ENCODE results near the gene CYP1B1. TPM values are rescaled to one million over a fixed set of nuclear protein-coding genes. Genes with fewer than 3 reads are reported as not detected.
A peak's percentile ranks its signal among the peaks of the same experiment; 100 is the strongest.

Gene CYP1B1
- total RNA-seq (79.2 TPM), polyA plus RNA-seq (ENCODE audit: insufficient read depth, low read depth, low replicate concordance) (7.7 TPM)
- long read RNA-seq, donor 1, full-length matches to known transcripts, result 12 of 24 reads
- long read RNA-seq, donor 1, partial matches to known transcripts, result 12 of 24 reads
- long read RNA-seq, donor 1, other reads (novel, unspliced or antisense), result 0 of 24 reads
- long read RNA-seq, donor 2, full-length matches to known transcripts, result 18 of 23 reads
- long read RNA-seq, donor 2, partial matches to known transcripts, result 5 of 23 reads
- long read RNA-seq, donor 2, other reads (novel, unspliced or antisense), result 0 of 23 reads
- long read RNA-seq, donor 3, full-length matches to known transcripts, result 13 of 21 reads
- long read RNA-seq, donor 3, partial matches to known transcripts, result 8 of 21 reads
- long read RNA-seq, donor 3, other reads (novel, unspliced or antisense), result 0 of 21 reads
- long read RNA-seq, donor 4, full-length matches to known transcripts, result 19 of 31 reads
- long read RNA-seq, donor 4, partial matches to known transcripts, result 12 of 31 reads
- long read RNA-seq, donor 4, other reads (novel, unspliced or antisense), result 0 of 31 reads
- long read RNA-seq, donor 5, full-length matches to known transcripts, result 1 of 1 reads
- long read RNA-seq, donor 5, partial matches to known transcripts, result 0 of 1 reads
- long read RNA-seq, donor 5, other reads (novel, unspliced or antisense), result 0 of 1 reads
- long read RNA-seq, donor 6, full-length matches to known transcripts, result 4 of 10 reads
- long read RNA-seq, donor 6, partial matches to known transcripts, result 6 of 10 reads
- long read RNA-seq, donor 6, other reads (novel, unspliced or antisense), result 0 of 10 reads
- long read RNA-seq, donor 7, full-length matches to known transcripts, result 114 of 152 reads
- long read RNA-seq, donor 7, partial matches to known transcripts, result 25 of 152 reads
- long read RNA-seq, donor 7, other reads (novel, unspliced or antisense), result 13 of 152 reads
- long read RNA-seq, donor 8, full-length matches to known transcripts, result 14 of 28 reads
- long read RNA-seq, donor 8, partial matches to known transcripts, result 14 of 28 reads
- long read RNA-seq, donor 8, other reads (novel, unspliced or antisense), result 0 of 28 reads
- long read RNA-seq, donor 9, full-length matches to known transcripts, result 6 of 6 reads
- long read RNA-seq, donor 9, partial matches to known transcripts, result 0 of 6 reads
- long read RNA-seq, donor 9, other reads (novel, unspliced or antisense), result 0 of 6 reads
- long read RNA-seq, donor 10, full-length matches to known transcripts, result 11 of 17 reads
- long read RNA-seq, donor 10, partial matches to known transcripts, result 6 of 17 reads
- long read RNA-seq, donor 10, other reads (novel, unspliced or antisense), result 0 of 17 reads

DNA sequence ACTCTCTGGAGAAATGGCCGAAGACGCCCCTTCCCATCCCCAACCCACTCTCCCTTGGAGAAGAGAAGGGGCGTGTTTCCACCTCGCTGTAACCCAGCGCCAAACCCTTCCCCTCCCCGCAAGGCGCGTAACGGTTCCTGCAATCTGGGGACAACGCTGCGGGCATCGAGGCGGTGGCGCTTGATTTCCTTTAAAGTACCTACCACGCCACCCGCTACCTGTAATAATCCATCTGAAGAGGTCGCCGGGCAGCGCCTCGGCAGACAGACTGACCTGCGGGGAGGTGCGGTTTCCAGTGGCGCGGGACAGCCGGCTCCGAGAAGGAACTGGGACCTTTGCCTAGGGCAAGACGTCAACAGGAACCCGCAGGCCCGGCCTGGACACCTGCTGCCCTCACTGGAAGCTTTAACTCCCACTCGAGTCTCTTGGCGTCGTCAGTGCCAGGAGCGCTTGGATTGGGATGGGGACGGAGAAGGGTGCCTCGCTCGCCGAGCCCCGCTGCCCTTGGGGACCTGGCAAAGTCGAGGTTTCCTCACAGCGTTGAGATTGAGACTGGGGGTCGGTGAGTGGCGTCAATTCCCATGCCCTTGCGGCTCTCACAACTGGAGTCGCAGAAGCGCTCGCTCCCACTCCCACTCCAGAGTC lies at the start of gene CYP1B1:
Gene CYP1B1, minus strand, starts transcription at position 645 of the 645 bp plus-strand sequence. CDS start 763 bp downstream, outside the sequence.
- H3K4me1 ChIP-seq (ENCODE audit: control insufficient read depth in 2 of 3, insufficient read depth in 2 of 3, low read depth in 1 of 3, low read length in 3 of 3), result peaks cover 0 to 13% (median 0%) of the 10 kb centered on the region in 3 donors
- H3K27ac ChIP-seq (ENCODE audit: low read depth in 2 of 2, low read length in 2 of 2), result peak within 1 kb of the TSS; percentile 86 to 88
- H3K36me3 ChIP-seq (ENCODE audit: control insufficient read depth in 2 of 3, insufficient read depth in 3 of 3, low read length in 3 of 3), result peaks cover 0 to 2% (median 0%) of the 10 kb centered on the region in 3 donors
- intact Hi-C loops (cut with DNase I), result loop anchor here (10.0 kb wide), 1 partner anchor 189 kb away; no protein-coding TSS in a partner anchor
- peak within 1 kb of the TSS; percentile 64 to 83 (median 69) for H3K4me3 ChIP-seq (ENCODE audit: low read length in 3 of 3)
- no peaks in the 10 kb centered on the region for H3K27me3 ChIP-seq (ENCODE audit: control insufficient read depth, insufficient read depth, low read length)
- no peak for TF ChIP-seq CTCF (IDR thresholded peaks at IDR 0.05; ENCODE audit: borderline replicate concordance, extremely low read depth, insufficient read depth)
- H3K9me3 ChIP-seq (ENCODE audit: control insufficient read depth in 2 of 3, insufficient read depth in 1 of 3, low read length in 3 of 3), result no peaks in the 10 kb centered on the region
- FAIRE-seq, result no peak
- peak in 1 of 5 donors; percentile 64 for DNase-seq
- H3K9ac ChIP-seq (ENCODE audit: low read length in 3 of 3), result peak within 1 kb of the TSS; percentile 48 to 68 (median 58)

- no peak overlapping the region for H3K27ac ChIP-seq (ENCODE audit: low read depth in 2 of 2, low read length in 2 of 2)
- no peak overlapping the region for H3K4me3 ChIP-seq (ENCODE audit: low read length in 3 of 3)
- no peaks in the 10 kb centered on the region for H3K36me3 ChIP-seq (ENCODE audit: control insufficient read depth in 2 of 3, insufficient read depth in 3 of 3, low read length in 3 of 3)
- intact Hi-C loops (cut with DNase I), result no loop called here
- no peak for DNase-seq
- FAIRE-seq, result no peak
- no peaks in the 10 kb centered on the region for H3K9me3 ChIP-seq (ENCODE audit: control insufficient read depth in 2 of 3, insufficient read depth in 1 of 3, low read length in 3 of 3)
- H3K4me1 ChIP-seq (ENCODE audit: control insufficient read depth in 2 of 3, insufficient read depth in 2 of 3, low read depth in 1 of 3, low read length in 3 of 3), result peaks cover 0 to 7% (median 3%) of the 10 kb centered on the region in 3 donors
- no peak for TF ChIP-seq CTCF (IDR thresholded peaks at IDR 0.05; ENCODE audit: borderline replicate concordance, extremely low read depth, insufficient read depth)
- H3K27me3 ChIP-seq (ENCODE audit: control insufficient read depth, insufficient read depth, low read length), result no peaks in the 10 kb centered on the region
- no peak overlapping the region for H3K9ac ChIP-seq (ENCODE audit: low read length in 3 of 3)
Measured at GRCh38 chr2:38125007-38125406, 49.1 kb upstream of the CYP1B1 start.

GRCh38 chr2:38123911-38124310 lies 48.0 kb upstream of the CYP1B1 start:
- no peak overlapping the region for H3K9ac ChIP-seq (ENCODE audit: low read length in 3 of 3)
- no peak for TF ChIP-seq CTCF (IDR thresholded peaks at IDR 0.05; ENCODE audit: borderline replicate concordance, extremely low read depth, insufficient read depth)
- intact Hi-C loops (cut with DNase I), result no loop called here
- H3K4me1 ChIP-seq (ENCODE audit: control insufficient read depth in 2 of 3, insufficient read depth in 2 of 3, low read depth in 1 of 3, low read length in 3 of 3), result peaks cover 0 to 7% (median 3%) of the 10 kb centered on the region in 3 donors
- FAIRE-seq, result no peak
- H3K4me3 ChIP-seq (ENCODE audit: low read length in 3 of 3), result no peak overlapping the region
- no peaks in the 10 kb centered on the region for H3K27me3 ChIP-seq (ENCODE audit: control insufficient read depth, insufficient read depth, low read length)
- H3K27ac ChIP-seq (ENCODE audit: low read depth in 2 of 2, low read length in 2 of 2), result no peak overlapping the region
- no peak for DNase-seq
- H3K9me3 ChIP-seq (ENCODE audit: control insufficient read depth in 2 of 3, insufficient read depth in 1 of 3, low read length in 3 of 3), result no peaks in the 10 kb centered on the region
- H3K36me3 ChIP-seq (ENCODE audit: control insufficient read depth in 2 of 3, insufficient read depth in 3 of 3, low read length in 3 of 3), result no peaks in the 10 kb centered on the region

All from kidney (tissue), 22 donors.